Stimulated activated CD4-positive, alpha-beta T cell treated with anti-CD3 and anti-CD28 coated beads, Interleukin-4, amount 100 ng/mL, for 48 hours (primary cell): ENCODE data around the gene TGIF2.
"Not testable (repeated sequence)": the region's sequence is repeated elsewhere in the genome, so short reads cannot be mapped to it uniquely, and the experiment has no call there.

Source experiments
- DNase-seq, 2 donors: peaks; one replicate each; pipeline ENCODE4 v3.0.0-alpha.2; 2020; ENCODE audit warnings: low read depth in 2 of 2

TGIF2 gene

GRCh38 chr20:36579996-36580545, 6.7 kb downstream of the TGIF2 start:
- no peak for DNase-seq

- no peak for DNase-seq
Observed at GRCh38 chr20:36582322-36582721, 8.9 kb downstream of the TGIF2 start.

- DNase-seq: no peak
Observed at GRCh38 chr20:36582821-36583220, 9.4 kb downstream of the TGIF2 start.

GRCh38 chr20:36584018-36584481, 10.7 kb downstream of the TGIF2 start:
- no peak for DNase-seq

- no peak for DNase-seq
Observed at GRCh38 chr20:36585410-36586125, 12.2 kb downstream of the TGIF2 start.

GRCh38 chr20:36587388-36588070, 14.1 kb downstream of the TGIF2 start:
- DNase-seq: no peak

GRCh38 chr20:36591281-36591680, 17.9 kb downstream of the TGIF2 start:
- no peak for DNase-seq

- no peak for DNase-seq
Observed at GRCh38 chr20:36591854-36592641, 18.7 kb downstream of the TGIF2 start.

GRCh38 chr20:36593347-36593929, 20.0 kb downstream of the TGIF2 start:
- no peak for DNase-seq

- DNase-seq: no peak
Observed at GRCh38 chr20:36599912-36600345, 26.5 kb downstream of the TGIF2 start.

GRCh38 chr20:36601540-36601939, 28.1 kb downstream of the TGIF2 start:
- no peak for DNase-seq

- peak in 1 of 2 donors; percentile 38 for DNase-seq
Observed at GRCh38 chr20:36604952-36605398, 31.6 kb downstream of the TGIF2 start.

- DNase-seq: peak; percentile 99
Observed at GRCh38 chr20:36605399-36606157, 32.2 kb downstream of the TGIF2 start, which contains the start of gene RAB5IF. Gene RAB5IF, plus strand, starts transcription at chr20:36605779. Its CDS starts 173 bp downstream, at chr20:36605952.

- no peak for DNase-seq
Observed at GRCh38 chr20:36606158-36607066, 33.0 kb downstream of the TGIF2 start.

GRCh38 chr20:36607586-36608387, 34.4 kb downstream of the TGIF2 start:
- DNase-seq: no peak

GRCh38 chr20:36608388-36608728, 35.0 kb downstream of the TGIF2 start:
- not testable (repeated sequence) for DNase-seq

GRCh38 chr20:36611625-36612024, 38.2 kb downstream of the TGIF2 start:
- no peak for DNase-seq

GRCh38 chr20:36613974-36614373, 40.6 kb downstream of the TGIF2 start:
- DNase-seq: no peak
